Measurements from ENCODE around the gene TTC21B.
"Not testable (repeated sequence)": the region's sequence is repeated elsewhere in the genome, so short reads cannot be mapped to it uniquely, and the experiment has no call there.

TTC21B gene

GRCh38 chr2:165886487-165887146, 67.0 kb downstream of the TTC21B start:
- no peak for DNase-seq (ENCODE audit: low read depth in 2 of 2)

- no peak for DNase-seq (ENCODE audit: low read depth in 2 of 2)
Observed at GRCh38 chr2:165877565-165878550, 75.7 kb downstream of the TTC21B start.

DNA sequence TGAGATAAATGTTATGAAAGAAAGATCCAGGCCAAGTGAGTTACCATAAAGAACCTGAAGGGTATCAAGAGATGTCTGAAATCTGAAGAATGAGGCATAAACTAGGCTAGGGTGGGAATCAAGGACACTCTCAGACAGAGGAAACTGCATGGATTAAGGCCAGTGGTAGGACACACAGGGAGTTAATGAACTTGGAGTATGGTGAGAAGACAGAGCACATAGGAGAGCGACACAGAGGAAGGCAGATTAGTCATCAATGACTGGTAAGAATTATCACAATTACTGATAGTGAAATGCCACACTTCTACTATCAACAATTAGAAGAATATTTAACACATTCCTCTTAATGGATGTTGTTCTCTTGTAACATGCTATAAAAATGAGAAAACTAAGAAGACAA, 76.9 kb downstream of the TTC21B start:
- DNase-seq (ENCODE audit: low read depth in 2 of 2) = no peak

DNA sequence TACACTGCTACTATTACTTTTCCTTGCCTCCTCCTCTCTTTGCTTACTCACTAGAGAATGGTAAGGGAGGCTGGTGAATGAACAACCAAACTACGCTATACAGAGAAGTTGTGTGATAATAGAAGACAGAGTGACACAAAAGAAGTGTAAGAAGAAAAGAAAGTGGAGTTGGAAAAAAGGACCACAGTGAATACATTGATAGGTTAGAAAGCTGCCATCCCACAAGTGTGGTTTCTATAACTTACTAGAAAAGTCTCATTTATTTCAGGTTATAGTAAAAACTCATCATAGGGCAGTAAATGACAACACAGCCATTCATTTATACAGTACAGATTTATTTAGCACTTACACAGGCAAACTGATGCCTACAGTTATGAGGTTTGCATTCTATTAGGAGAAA, 77.3 kb downstream of the TTC21B start:
- DNase-seq (ENCODE audit: low read depth in 2 of 2) = no peak

DNA sequence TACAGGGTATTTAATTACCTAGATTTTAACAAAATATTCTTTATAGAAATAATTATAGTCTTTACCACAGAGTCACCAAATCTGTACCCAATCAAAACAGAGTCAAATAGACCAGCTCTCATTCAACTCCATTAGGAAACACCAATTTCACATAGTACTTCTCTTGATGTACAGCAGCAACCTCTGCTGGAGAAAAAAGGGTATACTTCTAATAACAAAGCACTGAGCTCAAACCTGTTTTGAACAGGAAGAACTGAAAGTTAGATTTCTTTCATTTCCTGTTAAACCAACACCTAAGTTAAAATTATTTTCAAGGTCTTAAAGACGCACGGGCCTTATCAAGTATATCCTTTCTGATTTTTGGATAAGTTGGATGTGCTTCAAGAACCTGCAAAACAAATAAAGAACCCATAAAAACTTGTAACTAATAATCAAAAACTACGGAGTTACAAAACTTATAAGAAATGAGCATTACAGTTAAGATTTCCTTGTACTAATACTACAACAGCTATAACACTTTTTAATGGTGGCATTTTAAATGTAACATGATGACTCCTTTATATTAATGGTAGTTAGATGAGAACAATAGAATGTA, 79.0 kb downstream of the TTC21B start:
- DNase-seq (ENCODE audit: low read depth in 2 of 2) = no peak

DNA sequence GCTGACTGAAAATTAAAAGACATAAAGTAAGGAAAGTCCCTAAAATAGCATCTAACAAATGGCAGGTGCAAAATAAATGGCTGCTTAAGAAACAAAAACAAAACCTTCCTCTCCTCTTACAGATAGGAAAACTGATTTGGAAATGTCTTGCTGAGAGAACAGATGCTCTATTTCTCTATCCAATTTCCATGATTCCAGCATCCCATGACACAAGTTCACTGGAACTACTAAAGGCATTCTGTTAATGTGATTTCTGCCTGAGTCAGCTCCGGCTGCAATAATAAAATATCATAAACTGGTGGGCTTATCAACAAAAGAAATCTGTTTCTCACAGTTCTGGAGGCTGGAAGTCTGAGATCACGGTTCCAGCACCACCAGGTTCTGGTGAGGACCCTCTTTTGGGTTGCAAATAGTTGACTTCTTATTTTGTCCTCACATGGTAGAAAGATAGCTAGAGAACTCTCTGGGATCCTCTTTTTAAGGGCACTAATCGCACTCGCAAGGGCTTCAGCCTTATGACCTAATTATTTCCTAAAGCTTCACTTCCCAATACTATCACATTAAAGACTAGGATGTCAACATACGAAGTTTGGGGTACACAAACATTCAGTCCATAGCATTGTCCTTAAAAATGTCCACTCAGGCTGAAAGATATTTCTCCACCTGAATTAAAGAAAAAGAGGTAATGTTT, 81.3 kb downstream of the TTC21B start:
- no peak for DNase-seq (ENCODE audit: low read depth in 2 of 2)

DNA sequence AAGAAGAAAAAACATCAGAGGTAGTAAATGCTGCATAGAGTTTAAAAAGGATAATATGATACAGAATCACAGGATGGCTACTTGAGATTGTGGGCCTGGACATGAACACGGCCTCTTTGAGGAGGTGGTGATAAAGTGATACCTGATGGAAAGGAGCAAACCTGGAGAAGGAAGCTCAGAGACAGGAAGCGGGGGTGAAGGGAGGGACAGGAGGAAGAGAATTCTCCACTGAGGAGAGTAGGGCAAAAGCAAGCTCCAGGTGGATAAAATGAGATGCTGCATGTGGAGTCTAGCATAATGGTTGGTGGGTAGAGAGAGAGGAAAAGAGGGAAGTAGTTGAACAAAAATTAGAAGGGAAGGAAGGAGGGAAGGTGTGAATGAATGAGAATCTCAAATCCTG, 82.6 kb downstream of the TTC21B start:
- no peak for DNase-seq (ENCODE audit: low read depth in 2 of 2)

- no peak for DNase-seq (ENCODE audit: low read depth in 2 of 2)
Observed at GRCh38 chr2:165870346-165870745, 83.2 kb downstream of the TTC21B start.

DNA sequence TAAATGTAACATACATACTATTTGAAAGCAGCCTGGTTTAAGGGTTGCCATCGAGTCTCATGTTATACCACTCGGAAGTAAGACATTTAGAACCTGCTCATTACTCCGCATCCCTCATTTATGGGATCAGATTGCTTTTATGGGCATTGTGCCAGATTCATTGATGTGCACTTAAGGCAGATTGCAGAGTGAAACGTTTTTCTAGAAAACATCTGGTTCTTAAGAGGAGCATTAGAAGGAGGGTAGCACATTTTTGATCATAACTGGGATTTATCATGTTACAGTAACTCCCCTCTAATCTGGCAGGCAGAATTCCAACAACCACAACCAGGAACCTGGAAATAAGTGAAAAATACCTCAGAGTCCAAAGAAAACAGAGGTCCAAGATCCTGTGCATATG, 85.4 kb downstream of the TTC21B start:
- DNase-seq (ENCODE audit: low read depth in 2 of 2) = no peak

GRCh38 chr2:165864296-165864695, 89.3 kb downstream of the TTC21B start:
- no peak for DNase-seq (ENCODE audit: low read depth in 2 of 2)

DNA sequence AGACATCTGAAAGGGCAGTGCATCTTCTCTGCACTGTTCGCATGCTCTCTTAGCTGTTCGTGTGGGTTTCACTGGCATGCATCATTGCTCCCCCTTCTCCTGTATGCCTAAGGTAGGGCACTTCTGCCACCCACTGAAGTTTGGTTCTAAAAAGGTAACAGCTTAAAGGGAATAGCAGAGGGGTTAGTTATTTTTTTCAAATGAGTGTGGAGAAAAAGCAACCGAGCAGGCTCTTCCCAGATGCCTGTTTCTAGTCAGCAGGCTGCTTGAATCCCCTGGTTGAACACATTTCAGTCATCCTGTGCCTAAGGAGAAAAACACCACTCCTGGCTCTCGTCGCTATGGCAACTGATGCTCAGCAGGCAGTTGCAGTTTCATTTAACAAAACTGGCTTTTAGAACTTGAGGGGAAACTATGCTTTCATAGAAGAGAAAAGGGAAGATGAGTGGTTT, 89.7 kb downstream of the TTC21B start:
- DNase-seq (ENCODE audit: low read depth in 2 of 2) = no peak

GRCh38 chr2:165861083-165861482, 92.5 kb downstream of the TTC21B start:
- not testable (repeated sequence) for DNase-seq (ENCODE audit: low read depth in 2 of 2)

- DNase-seq (ENCODE audit: low read depth in 2 of 2) = not testable (repeated sequence)
Observed at GRCh38 chr2:165859723-165860122, 93.9 kb downstream of the TTC21B start.

DNA sequence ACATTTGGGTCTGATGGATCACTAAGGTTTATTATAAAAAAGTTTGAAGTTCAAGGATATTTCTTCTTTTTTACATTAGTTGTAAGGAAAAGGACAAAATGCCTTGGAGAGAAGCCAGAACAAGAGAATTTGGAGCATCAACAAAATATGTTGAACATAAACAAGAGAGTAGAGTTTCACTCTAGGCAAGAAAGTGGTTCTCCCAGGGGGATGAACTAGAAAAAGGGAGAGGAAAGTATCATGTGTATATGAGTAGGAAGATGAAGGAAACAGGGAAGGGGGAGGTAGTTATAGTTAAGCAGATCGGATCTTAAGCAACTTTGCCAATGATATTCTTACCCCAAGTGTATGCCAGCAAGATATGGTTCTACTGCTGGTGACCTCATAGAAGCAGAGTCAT, 95.7 kb downstream of the TTC21B start:
- no peak for DNase-seq (ENCODE audit: low read depth in 2 of 2)

- DNase-seq (ENCODE audit: low read depth in 2 of 2) = no peak
Observed at GRCh38 chr2:165852394-165852793, 101.2 kb downstream of the TTC21B start.

- no peak for DNase-seq (ENCODE audit: low read depth in 2 of 2)
Observed at GRCh38 chr2:165847001-165847400, 106.6 kb downstream of the TTC21B start.

DNA sequence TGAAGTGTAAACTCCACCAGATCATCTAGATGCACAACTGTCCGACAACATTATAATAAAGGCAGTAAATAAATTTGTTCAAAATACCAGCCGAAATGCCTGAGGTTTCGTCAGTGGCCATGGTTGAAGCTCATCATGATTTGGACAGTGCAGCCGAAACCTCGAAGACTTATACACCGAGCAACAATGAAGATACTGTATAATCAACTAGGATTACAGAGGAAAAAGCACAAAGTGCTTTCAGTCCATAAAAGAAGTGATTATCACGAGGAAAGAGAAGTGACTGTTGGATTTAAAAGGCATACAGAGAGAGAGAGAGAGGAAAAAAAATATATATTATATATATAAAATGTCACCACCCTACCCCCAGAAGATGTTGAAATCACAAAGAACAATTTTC, 107.5 kb downstream of the TTC21B start:
- DNase-seq (ENCODE audit: low read depth in 2 of 2) = no peak

DNA sequence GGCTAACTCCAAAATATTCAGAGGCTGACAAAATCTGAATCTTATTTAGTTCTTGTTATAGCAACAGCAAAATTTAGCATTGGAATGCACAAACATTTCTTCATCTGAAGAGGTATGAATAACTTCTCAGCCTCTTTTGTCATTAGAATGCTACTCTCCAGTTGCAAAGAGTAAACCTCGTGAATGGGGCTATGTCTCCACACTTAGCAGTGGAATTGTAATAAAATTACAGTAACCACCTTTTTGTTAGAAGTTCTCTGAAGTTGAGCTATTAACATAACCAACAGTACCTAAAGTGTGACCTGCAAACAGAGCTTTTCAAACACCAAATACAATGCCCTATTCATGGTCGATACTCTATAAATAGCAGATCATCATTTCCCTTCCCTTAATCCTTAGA, 109.4 kb downstream of the TTC21B start:
- no peak for DNase-seq (ENCODE audit: low read depth in 2 of 2)

- DNase-seq (ENCODE audit: low read depth in 2 of 2) = no peak
Observed at GRCh38 chr2:165843351-165843750, 110.2 kb downstream of the TTC21B start.

DNA sequence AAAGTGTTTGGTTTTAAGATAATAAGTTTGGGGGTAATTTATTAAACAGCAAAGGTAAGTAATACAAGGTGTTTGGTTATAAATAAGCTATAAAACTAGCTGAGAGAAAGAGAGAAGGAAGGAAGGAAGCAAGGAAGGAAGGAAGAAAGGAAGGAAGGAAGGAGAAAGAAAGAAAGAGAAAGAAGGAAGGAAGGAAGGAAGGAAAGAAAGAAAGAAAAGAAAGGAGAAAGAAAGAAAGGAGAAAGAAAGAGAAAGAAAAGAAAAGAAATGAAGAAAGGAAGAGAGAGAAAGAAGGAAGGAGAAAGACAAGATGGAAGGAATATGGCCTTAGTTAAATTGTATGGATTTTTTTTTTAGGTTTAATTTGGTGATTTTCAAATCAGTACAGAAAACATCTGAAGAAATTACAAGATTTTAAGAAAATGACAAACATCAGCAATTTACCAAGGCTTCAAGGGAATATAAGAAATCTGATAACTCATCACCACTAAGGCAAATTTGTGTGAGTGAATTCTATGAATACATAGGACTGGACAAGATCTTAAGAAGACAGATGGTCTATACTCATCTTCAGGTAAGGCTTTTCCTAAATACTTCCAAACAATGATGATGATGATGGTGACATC, 113.1 kb downstream of the TTC21B start:
- DNase-seq (ENCODE audit: low read depth in 2 of 2) = no peak

DNA sequence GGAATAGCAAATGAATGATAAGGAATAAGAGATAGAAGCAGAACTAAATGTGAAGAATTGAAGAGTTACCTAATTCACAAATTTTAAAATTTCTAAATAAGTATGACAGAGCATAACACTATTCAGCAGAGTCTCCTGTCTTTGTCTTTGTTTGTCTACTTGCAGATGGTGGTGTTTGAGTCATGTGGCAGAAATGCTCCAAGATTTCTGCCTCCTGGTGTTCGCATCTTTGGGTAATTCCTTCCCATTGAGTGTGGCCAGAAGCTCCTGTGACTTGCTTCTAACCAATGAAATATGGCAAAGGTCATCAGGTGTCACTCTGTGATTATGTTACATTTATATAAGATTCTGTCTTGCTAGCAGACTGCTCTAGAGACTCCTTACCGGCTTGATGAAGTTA, 114.0 kb downstream of the TTC21B start:
- no peak for DNase-seq (ENCODE audit: low read depth in 2 of 2)

- DNase-seq (ENCODE audit: low read depth in 2 of 2) = no peak
Observed at GRCh38 chr2:165837122-165837521, 116.5 kb downstream of the TTC21B start.

Measured in activated CD4-positive, alpha-beta T cell treated with anti-CD3 and anti-CD28 coated beads for 24 hours (primary cell).